Calu3 (cell line): ENCODE measurements around the gene BRICD5. TPM values are rescaled to one million over a fixed set of nuclear protein-coding genes. Genes with fewer than 3 reads are reported as not detected.
"Not testable (repeated sequence)": the region's sequence is repeated elsewhere in the genome, so short reads cannot be mapped to it uniquely, and the experiment has no call there.

Experiments used
- BruUV-seq: library from RNA; stranded (reverse); fragments of 400-500 nt; replicated peaks from 2 replicates; lab custom pipeline; 2021; lab: Mats Ljungman, UMichigan
- CTCF ChIA-PET: fragments of 300-600 bp; sonication (Branson Sonifier 250); formaldehyde crosslinking; loops from one replicate; lab custom pipeline; 2022; ENCODE audit warnings: antibody characterized with exemption; lab: Charles Lee
- DNase-seq: peaks from one replicate; pipeline ENCODE4 v3.0.0; 2022
- H3K27ac Mint-ChIP-seq: one replicate; pipeline ENCODE4 v1.8.0; 2022; ENCODE audit warnings: mixed read lengths; ENCODE audit not compliant: unreplicated experiment
- H3K27me3 Mint-ChIP-seq: one replicate; pipeline ENCODE4 v1.8.0; 2022; ENCODE audit warnings: mixed read lengths; ENCODE audit not compliant: unreplicated experiment
- H3K36me3 Mint-ChIP-seq: one replicate; pipeline ENCODE4 v1.8.0; 2022; ENCODE audit warnings: mild to moderate bottlenecking, moderate library complexity, mixed read lengths; ENCODE audit not compliant: insufficient read depth, unreplicated experiment
- H3K4me1 Mint-ChIP-seq: one replicate; pipeline ENCODE4 v1.8.0; 2022; ENCODE audit warnings: mild to moderate bottlenecking, low read depth, mixed read lengths; ENCODE audit not compliant: unreplicated experiment
- H3K4me3 Mint-ChIP-seq: one replicate; pipeline ENCODE4 v1.8.0; 2022; ENCODE audit warnings: mild to moderate bottlenecking, low read depth, moderate library complexity, mixed read lengths; ENCODE audit not compliant: unreplicated experiment
- H3K9me3 Mint-ChIP-seq: one replicate; pipeline ENCODE4 v1.8.0; 2022; ENCODE audit warnings: low read depth, mixed read lengths; ENCODE audit not compliant: unreplicated experiment
- CTCF ChIP-seq: fragments of 200-600 bp; IDR thresholded peaks from one replicate; pipeline ENCODE4 v1.8.0; 2022; ENCODE audit warnings: antibody characterized with exemption; ENCODE audit not compliant: unreplicated experiment
- intact Hi-C: fragments of 100-400 bp; cut with micrococcal nuclease; formaldehyde crosslinking; loops from one replicate; pipeline ENCODE4 v1.10.0; 2022; ENCODE audit not compliant: unreplicated experiment
- total RNA-seq: library from RNA; stranded (reverse); gene quantifications from 2 replicates; pipeline ENCODE4 v1.2.3, GENCODE V29; 2022

The BRICD5 gene
- total RNA-seq, 1 experiment from 2014 or later, result 17.3 TPM

- intact Hi-C loops, result no loop called here
- peak; percentile 90 for DNase-seq
- CTCF ChIA-PET, result interaction anchor here (0.5 to 0.8 kb wide), 2 partner anchors 164 to 326 kb away, joined by 3 to 4 read pairs; partner anchors contain the start of gene CEMP1
- BruUV-seq, result no TSS peak
- Mint-ChIP-seq H3K9me3 (no peaks in the 10 kb centered on the region), H3K27me3 (peaks cover 21% of the 10 kb centered on the region), H3K36me3 (peaks cover 57% of the 10 kb centered on the region), H3K4me3 (peak within 1 kb of the TSS; percentile 80), H3K27ac (peak within 1 kb of the TSS; percentile 53), H3K4me1 (peaks cover 28% of the 10 kb centered on the region)
- peak; percentile 38 for TF ChIP-seq CTCF
Measured at GRCh38 chr16:2205104-2205966, 5.3 kb downstream of the BRICD5 start, which contains the start of gene MLST8. Gene MLST8 (plus strand): TSS chr16:2205454. CDS start chr16:2206086, 632 bp downstream.

- Mint-ChIP-seq H3K27ac (peak overlapping the region; percentile 19), H3K36me3 (peaks cover 50% of the 10 kb centered on the region), H3K9me3 (no peaks in the 10 kb centered on the region), H3K27me3 (peaks cover 29% of the 10 kb centered on the region), H3K4me1 (peaks cover 28% of the 10 kb centered on the region), H3K4me3 (peak overlapping the region; percentile 80)
- intact Hi-C loops, result no loop called here
- BruUV-seq, result no TSS peak
- DNase-seq, result no peak
- TF ChIP-seq CTCF, result no peak
- CTCF ChIA-PET, result interaction anchor here (1.8 kb wide), 1 partner anchor 10 kb away, joined by 6 read pairs; no protein-coding TSS in a partner anchor
Measured at GRCh38 chr16:2204416-2205103, 6.1 kb downstream of the BRICD5 start.

- Mint-ChIP-seq H3K4me3 (peak overlapping the region; percentile 33), H3K36me3 (peaks cover 40% of the 10 kb centered on the region), H3K27me3 (peaks cover 43% of the 10 kb centered on the region), H3K4me1 (peaks cover 28% of the 10 kb centered on the region)
- CTCF ChIA-PET, result interaction anchor here (1.8 kb wide), 1 partner anchor 9 kb away, joined by 6 read pairs; no protein-coding TSS in a partner anchor
- H3K9me3 Mint-ChIP-seq, DNase-seq, BruUV-seq, H3K27ac Mint-ChIP-seq, intact Hi-C loops: not testable (repeated sequence)
Measured at GRCh38 chr16:2203119-2203688, 7.5 kb downstream of the BRICD5 start.

GRCh38 chr16:2200313-2200712 lies 10.3 kb downstream of the BRICD5 start:
- peaks cover 23% of the 10 kb centered on the region for H3K36me3 Mint-ChIP-seq
- no peak for DNase-seq
- intact Hi-C loops, result no loop called here
- H3K9me3 Mint-ChIP-seq, result no peaks in the 10 kb centered on the region
- CTCF ChIA-PET, result interaction anchor here (0.6 kb wide), 1 partner anchor 493 kb away, joined by 3 read pairs; no protein-coding TSS in a partner anchor
- no peak overlapping the region for H3K4me3 Mint-ChIP-seq
- H3K4me1 Mint-ChIP-seq, result peaks cover 11% of the 10 kb centered on the region
- H3K27me3 Mint-ChIP-seq, result peaks cover 71% of the 10 kb centered on the region
- no TSS peak for BruUV-seq
- no peak for TF ChIP-seq CTCF
- H3K27ac Mint-ChIP-seq, result no peak overlapping the region
